GM12878 (cell line): ENCODE data around the gene MAP4. TPM values are rescaled to one million over a fixed set of nuclear protein-coding genes. Genes with fewer than 3 reads are reported as not detected.

Experiments
- ATAC-seq: fragments of 200-7000 bp; cut with Tn5 transposase; 3 replicates; pipeline ENCODE4 v1.9.1; 2020; ENCODE audit warnings: mild to moderate bottlenecking, moderate library complexity
- BruUV-seq: library from RNA; stranded (reverse); fragments of 400-500 nt; replicated peaks from 2 replicates; lab custom pipeline; 2021; lab: Mats Ljungman, UMichigan
- CTCF ChIA-PET: fragments of 300-600 bp; sonication (Branson Sonifier 250); formaldehyde crosslinking; extraction: SDS; loops from one replicate; lab custom pipeline; 2021; ENCODE audit warnings: inconsistent platforms; lab: Yijun Ruan, JAX
- POLR2A ChIA-PET: fragments of 350-600 bp; formaldehyde crosslinking; extraction: SDS; loops from one replicate; lab custom pipeline; 2021; ENCODE audit warnings: inconsistent platforms; lab: Charles Lee
- RAD21 ChIA-PET: fragments of 300-600 bp; sonication (Branson Sonifier 250); formaldehyde crosslinking; loops from one replicate; lab custom pipeline; 2023; ENCODE audit warnings: antibody characterized with exemption; ENCODE audit not compliant: unreplicated experiment; lab: Charles Lee
- SMC1A ChIA-PET: fragments of 300-600 bp; sonication (Branson Sonifier 250); formaldehyde crosslinking; loops from one replicate; lab custom pipeline; 2023; ENCODE audit not compliant: unreplicated experiment, uncharacterized antibody; lab: Charles Lee
- DNase-seq: peaks from one replicate; pipeline ENCODE4 v3.0.0-alpha.2; 2011; ENCODE audit warnings: low read depth, low spot score
- FAIRE-seq: peaks from 3 replicates; lab custom pipeline; 2011; peaks lifted over from hg19 to GRCh38; lab: Jason Lieb, UNC
- H2AFZ ChIP-seq: 2 replicates; pipeline ENCODE4 v1.6.0; 2011; ENCODE audit warnings: low read depth, low read length, control low read depth; ENCODE audit not compliant: control insufficient read depth
- H3K27ac ChIP-seq: 2 replicates; pipeline ENCODE4 v1.5.1; 2011; ENCODE audit warnings: control low read depth; ENCODE audit not compliant: control insufficient read depth, insufficient read depth
- H3K27me3 ChIP-seq, 2 experiments: replicated peaks in 1 of 2; 2 replicates each; pipeline versions ENCODE4 v1.6.0 to v1.6.1; 2011; ENCODE audit warnings: low read length in 1 of 2; ENCODE audit not compliant: control insufficient read depth in 2 of 2, insufficient read depth in 2 of 2
- H3K36me3 ChIP-seq, 2 experiments: 2 replicates each; pipeline ENCODE4 v1.5.1; 2011; ENCODE audit warnings: low read length in 1 of 2; ENCODE audit not compliant: control insufficient read depth in 2 of 2, insufficient read depth in 2 of 2
- H3K4me1 ChIP-seq: 2 replicates; pipeline ENCODE4 v1.6.1; 2011; ENCODE audit warnings: mild to moderate bottlenecking, low read length, moderate library complexity, mixed read lengths; ENCODE audit not compliant: control insufficient read depth, insufficient read depth
- H3K4me2 ChIP-seq: 2 replicates; pipeline ENCODE4 v1.6.0; 2011; ENCODE audit warnings: control low read depth; ENCODE audit not compliant: control insufficient read depth, insufficient read depth
- H3K4me3 ChIP-seq: fragments of 200-600 bp; sonication (generic); 2 replicates; pipeline ENCODE4 v1.5.1; 2016
- H3K79me2 ChIP-seq: 2 replicates; pipeline ENCODE4 v1.6.0; 2011; ENCODE audit warnings: low read length; ENCODE audit not compliant: control insufficient read depth, insufficient read depth
- H3K9ac ChIP-seq: 2 replicates; pipeline ENCODE4 v1.8.0; 2011; ENCODE audit warnings: low read length, control low read depth, mixed read lengths; ENCODE audit not compliant: control insufficient read depth, insufficient read depth
- H3K9me3 ChIP-seq: replicated peaks from 3 replicates; pipeline ENCODE4 v1.5.1; 2011; ENCODE audit warnings: mild to moderate bottlenecking, low read length; ENCODE audit not compliant: control insufficient read depth, insufficient read depth
- H4K20me1 ChIP-seq: 2 replicates; pipeline ENCODE4 v1.6.0; 2011; ENCODE audit not compliant: control insufficient read depth, insufficient read depth
- EZH2 ChIP-seq: IDR thresholded peaks from 2 replicates; pipeline ENCODE4 v1.6.1; 2012; ENCODE audit warnings: low read depth, mild to moderate bottlenecking, control low read depth, inconsistent platforms, low read length, borderline replicate concordance; ENCODE audit not compliant: control insufficient read depth
- GABPA ChIP-seq: IDR thresholded peaks from 2 replicates; pipeline ENCODE4 v1.6.1; 2014; ENCODE audit warnings: antibody characterized with exemption, low read depth, mild to moderate bottlenecking, inconsistent platforms
- IRF4 ChIP-seq: IDR thresholded peaks from 2 replicates; pipeline ENCODE4 v1.6.1; 2011; ENCODE audit warnings: low read depth, low read length
- LARP7 ChIP-seq: fragments of 450-650 bp; IDR thresholded peaks from 2 replicates; pipeline ENCODE4 v1.6.1; 2017; ENCODE audit warnings: mild to moderate bottlenecking
- MAX ChIP-seq: IDR thresholded peaks from 2 replicates; pipeline ENCODE4 v1.6.1; 2012; ENCODE audit warnings: low read depth, low read length, improper control_type of control experiment
- MXI1 ChIP-seq: fragments of 150-350 bp; IDR thresholded peaks from 2 replicates; pipeline ENCODE4 v1.6.1; 2011; ENCODE audit warnings: low read depth, mild to moderate bottlenecking, inconsistent platforms, low read length, improper control_type of control experiment
- NFYA ChIP-seq: IDR thresholded peaks from 2 replicates; pipeline ENCODE4 v1.6.1; 2011; ENCODE audit warnings: low read depth, mild to moderate bottlenecking, low read length, improper control_type of control experiment, borderline replicate concordance
- PAX8 ChIP-seq: fragments of 450-650 bp; IDR thresholded peaks from 2 replicates; pipeline ENCODE4 v1.6.1; 2017; ENCODE audit warnings: mild to moderate bottlenecking, moderate library complexity
- TAF1 ChIP-seq: IDR thresholded peaks from 2 replicates; pipeline ENCODE4 v1.6.1; 2011; ENCODE audit warnings: mild to moderate bottlenecking, low read depth, low read length, borderline replicate concordance
- TBL1XR1 ChIP-seq: IDR thresholded peaks from 2 replicates; pipeline ENCODE4 v1.6.1; 2012; ENCODE audit warnings: low read depth, low read length, improper control_type of control experiment
- ZNF217 ChIP-seq: fragments of 450-650 bp; IDR thresholded peaks from 2 replicates; pipeline ENCODE4 v1.6.1; 2017; ENCODE audit warnings: antibody characterized with exemption, mild to moderate bottlenecking
- WGBS: methylation state at CpG from one replicate; pipeline ENCODE4 v1.1.6; 2016; ENCODE audit warnings: low lambda C conversion rate; ENCODE audit not compliant: insufficient replicate concordance, insufficient coverage; ENCODE audit errors: missing lambda C conversion rate; 5-methylcytosine and 5-hydroxymethylcytosine counted together
- in situ Hi-C: fragments of 300-500 bp; cut with MboI; formaldehyde crosslinking; loops from 9 replicates; pipeline ENCODE4 v1.14.3; 2018; ENCODE audit warnings: mixed read lengths
- intact Hi-C: fragments of 100-400 bp; cut with micrococcal nuclease; formaldehyde crosslinking; loops from one replicate; pipeline ENCODE4 v1.14.2; 2022; ENCODE audit not compliant: unreplicated experiment
- polyA plus RNA-seq, 11 experiments: library from polyadenylated mRNA; depleted of rRNA in 4 of 11; unstranded in 6 of 11; stranded (reverse) in 5 of 11; fragments of >200 nt; fragmentation: Nextera tagmentation in 4 of 11; fragmentation: Illumina TruSeq in 1 of 11; extraction: Ambion mirVana in 4 of 11; extraction: Trizol in 1 of 11; gene quantifications; 1 replicate in 1 of 11; 2 replicates in 10 of 11; pipeline versions ENCODE4 v1.2.1 to v1.2.3, GENCODE V29; 2011 to 2016; ENCODE audit warnings: inconsistent platforms in 2 of 11, missing spikeins in 2 of 11, low read depth in 1 of 11
- total RNA-seq, 4 experiments: library from RNA; depleted of rRNA in 3 of 4; stranded (reverse); fragments of >200 nt in 3 of 4; fragmentation: Illumina TruSeq in 1 of 4; extraction: Trizol in 1 of 4; gene quantifications; 2 replicates each; pipeline versions ENCODE4 v1.2.1 to v1.2.3, GENCODE V29; 2013 to 2021
- TF ChIP-seq, protein P1 (sequence below), 3 experiments: IDR thresholded peaks in 2 of 3; conservative IDR thresholded peaks in 1 of 3; 2 replicates each; pipeline ENCODE4 v1.5.1; 2011; ENCODE audit warnings: low read depth in 3 of 3, low read length in 3 of 3, mild to moderate bottlenecking in 3 of 3, control low read depth in 2 of 3, moderate library complexity in 2 of 3, inconsistent platforms in 1 of 3, mixed read lengths in 1 of 3; ENCODE audit not compliant: control insufficient read depth in 2 of 3, insufficient read depth in 1 of 3; ENCODE audit errors: extremely low read depth in 1 of 3

The MAP4 gene
- total and polyA plus RNA-seq, 10 of the 15 experiments (the other 5 are each of a cell fraction or from before 2014, with no cell fraction given) = 22.2 to 145 (median 47.2) TPM

GRCh38 chr3:47910777-47911440 is 105.3 kb downstream of the MAP4 start:
- intact Hi-C loops = no loop called here
- in situ Hi-C loops = no loop called here
- Histone ChIP-seq H4K20me1 (no peaks in the 10 kb centered on the region), H3K4me3 (no peak overlapping the region), H3K9ac (no peak overlapping the region), H3K9me3 (no peaks in the 10 kb centered on the region), H3K4me2 (no peak overlapping the region), H3K27ac (no peak overlapping the region), H3K27me3 (no peaks in the 10 kb centered on the region), H3K79me2 (no peaks in the 10 kb centered on the region), H3K36me3 (peaks cover 9 to 33% of the 10 kb centered on the region in 2 experiments), H3K4me1 (no peaks in the 10 kb centered on the region), H2AFZ (no peak overlapping the region)
- CTCF ChIA-PET = no interaction called here
- ATAC-seq (no peak), DNase-seq (no peak), FAIRE-seq (no peak)
- POLR2A ChIA-PET = no interaction called here
- 92% methylated on average over 4 of the region's 4 CpGs for WGBS
- RAD21 ChIA-PET = no interaction called here
- TF ChIP-seq IRF4 (no peak), LARP7 (no peak), NFYA (no peak), MAX (no peak), GABPA (no peak), ZNF217 (no peak), TBL1XR1 (no peak), PAX8 (no peak), EZH2 (no peak), MXI1 (no peak), TAF1 (no peak)
- TF ChIP-seq, protein P1, sequence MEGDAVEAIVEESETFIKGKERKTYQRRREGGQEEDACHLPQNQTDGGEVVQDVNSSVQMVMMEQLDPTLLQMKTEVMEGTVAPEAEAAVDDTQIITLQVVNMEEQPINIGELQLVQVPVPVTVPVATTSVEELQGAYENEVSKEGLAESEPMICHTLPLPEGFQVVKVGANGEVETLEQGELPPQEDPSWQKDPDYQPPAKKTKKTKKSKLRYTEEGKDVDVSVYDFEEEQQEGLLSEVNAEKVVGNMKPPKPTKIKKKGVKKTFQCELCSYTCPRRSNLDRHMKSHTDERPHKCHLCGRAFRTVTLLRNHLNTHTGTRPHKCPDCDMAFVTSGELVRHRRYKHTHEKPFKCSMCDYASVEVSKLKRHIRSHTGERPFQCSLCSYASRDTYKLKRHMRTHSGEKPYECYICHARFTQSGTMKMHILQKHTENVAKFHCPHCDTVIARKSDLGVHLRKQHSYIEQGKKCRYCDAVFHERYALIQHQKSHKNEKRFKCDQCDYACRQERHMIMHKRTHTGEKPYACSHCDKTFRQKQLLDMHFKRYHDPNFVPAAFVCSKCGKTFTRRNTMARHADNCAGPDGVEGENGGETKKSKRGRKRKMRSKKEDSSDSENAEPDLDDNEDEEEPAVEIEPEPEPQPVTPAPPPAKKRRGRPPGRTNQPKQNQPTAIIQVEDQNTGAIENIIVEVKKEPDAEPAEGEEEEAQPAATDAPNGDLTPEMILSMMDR (IDR thresholded peaks at IDR 0.05 in 2 of 3, conservative IDR thresholded peaks at IDR 0.05 in 1 of 3; ENCODE audit: control insufficient read depth in 2 of 3, extremely low read depth in 1 of 3, insufficient read depth in 1 of 3, low read depth in 3 of 3, low read length in 3 of 3) = no peak
- no TSS peak for BruUV-seq
- SMC1A ChIA-PET = interaction anchor here (1.0 kb wide), 1 partner anchor 17 kb away, joined by 3 read pairs; no protein-coding TSS in a partner anchor
